Ascending aorta (tissue), 2 donors: Measurements from ENCODE around the gene PRDX4. TPM values are rescaled to one million over a fixed set of nuclear protein-coding genes. Genes with fewer than 3 reads are reported as not detected.

ENCODE experiments used
- DNase-seq, 2 donors: peaks; one replicate each; pipeline ENCODE4 v3.0.0-alpha.2; 2019; ENCODE audit warnings: low spot score in 2 of 2
- H3K27ac ChIP-seq, 2 donors: fragments of 200-600 bp; sonication (generic); one replicate each; pipeline ENCODE4 v1.5.1; 2016 to 2017; ENCODE audit warnings: mild to moderate bottlenecking in 1 of 2
- H3K27me3 ChIP-seq: fragments of 200-600 bp; sonication (generic); one replicate; pipeline ENCODE4 v1.5.1; 2017
- H3K36me3 ChIP-seq, 2 donors: fragments of 200-600 bp; sonication (generic); one replicate each; pipeline ENCODE4 v1.5.1; 2016
- H3K4me1 ChIP-seq, 2 donors: fragments of 200-600 bp; sonication (generic); one replicate each; pipeline ENCODE4 v1.5.1; 2016 to 2017; ENCODE audit warnings: mild to moderate bottlenecking in 1 of 2
- H3K4me3 ChIP-seq, 2 donors: fragments of 200-600 bp; sonication (generic); one replicate each; pipeline ENCODE4 v1.5.1; 2016 to 2017; ENCODE audit warnings: mild to moderate bottlenecking in 1 of 2
- H3K9me3 ChIP-seq, 2 donors: fragments of 200-600 bp; sonication (generic); one replicate each; pipeline ENCODE4 v1.5.1; 2016
- intact Hi-C: fragments of 100-400 bp; cut with DNase I; formaldehyde crosslinking; loops from one replicate; pipeline ENCODE4 v1.15.1; 2023
- total RNA-seq: library from RNA; depleted of rRNA; stranded (reverse); fragments of >200 nt; gene quantifications from one replicate; pipeline ENCODE4 v1.1.0, GENCODE V29; 2016
- TF ChIP-seq, protein P1 (sequence below), 3 experiments: fragments of 200-600 bp in 2 of 3; fragments of 450-650 bp in 1 of 3; sonication (generic) in 2 of 3; IDR thresholded peaks; one replicate each; pipeline ENCODE4 v1.5.1; 2016 to 2019; ENCODE audit warnings: antibody characterized with exemption in 3 of 3, mild to moderate bottlenecking in 1 of 3, moderate library complexity in 1 of 3

The PRDX4 gene
- total RNA-seq, 1 donor from 2014 or later: 112 TPM

DNA sequence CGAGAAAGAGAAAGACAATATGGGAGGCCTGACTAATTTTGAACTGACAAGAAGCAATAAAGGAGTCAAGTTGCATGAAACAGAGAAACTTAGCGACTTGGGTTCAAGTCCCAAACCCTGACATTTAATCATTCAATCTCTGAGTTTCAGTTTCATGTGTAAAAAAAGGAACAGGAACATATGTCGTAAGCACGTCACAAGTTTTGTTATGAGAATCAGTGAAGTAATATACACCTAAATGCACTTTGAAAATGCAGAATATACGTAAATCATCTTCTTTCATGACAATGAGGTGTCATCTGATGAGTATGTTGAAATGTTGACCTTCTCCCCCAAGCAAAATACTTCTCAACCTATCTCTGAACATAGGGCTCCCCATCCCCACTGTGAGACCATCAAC is 65.4 kb downstream of the PRDX4 start:
- Histone ChIP-seq H3K4me1 (no peaks in the 10 kb centered on the region), H3K27ac (no peak overlapping the region), H3K4me3 (no peak overlapping the region), H3K9me3 (no peaks in the 10 kb centered on the region), H3K36me3 (peaks cover 8 to 16% of the 10 kb centered on the region in 2 donors), H3K27me3 (no peaks in the 10 kb centered on the region)
- TF ChIP-seq, protein P1, sequence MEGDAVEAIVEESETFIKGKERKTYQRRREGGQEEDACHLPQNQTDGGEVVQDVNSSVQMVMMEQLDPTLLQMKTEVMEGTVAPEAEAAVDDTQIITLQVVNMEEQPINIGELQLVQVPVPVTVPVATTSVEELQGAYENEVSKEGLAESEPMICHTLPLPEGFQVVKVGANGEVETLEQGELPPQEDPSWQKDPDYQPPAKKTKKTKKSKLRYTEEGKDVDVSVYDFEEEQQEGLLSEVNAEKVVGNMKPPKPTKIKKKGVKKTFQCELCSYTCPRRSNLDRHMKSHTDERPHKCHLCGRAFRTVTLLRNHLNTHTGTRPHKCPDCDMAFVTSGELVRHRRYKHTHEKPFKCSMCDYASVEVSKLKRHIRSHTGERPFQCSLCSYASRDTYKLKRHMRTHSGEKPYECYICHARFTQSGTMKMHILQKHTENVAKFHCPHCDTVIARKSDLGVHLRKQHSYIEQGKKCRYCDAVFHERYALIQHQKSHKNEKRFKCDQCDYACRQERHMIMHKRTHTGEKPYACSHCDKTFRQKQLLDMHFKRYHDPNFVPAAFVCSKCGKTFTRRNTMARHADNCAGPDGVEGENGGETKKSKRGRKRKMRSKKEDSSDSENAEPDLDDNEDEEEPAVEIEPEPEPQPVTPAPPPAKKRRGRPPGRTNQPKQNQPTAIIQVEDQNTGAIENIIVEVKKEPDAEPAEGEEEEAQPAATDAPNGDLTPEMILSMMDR (IDR thresholded peaks at IDR 0.05): no peak
- DNase-seq: no peak
- intact Hi-C loops: no loop called here

Other genes with a start within 250 kb of the PRDX4 start
- gene ACOT9, start 75.8 kb downstream of the PRDX4 start, total RNA-seq: 6.6 TPM
- gene SAT1, start 115.7 kb downstream of the PRDX4 start, total RNA-seq: 349 TPM
- not detected for gene APOO, start 240.4 kb downstream of the PRDX4 start, total RNA-seq
- gene CXorf58, start 240.5 kb downstream of the PRDX4 start, total RNA-seq: not detected